Activated CD4-positive, alpha-beta T cell treated with anti-CD3 and anti-CD28 coated beads, Interleukin-2, amount 10 ng/mL, durations not matched to agents 24 days and 14 days (primary cell): Measurements from ENCODE around the gene NRN1. TPM values are rescaled to one million over a fixed set of nuclear protein-coding genes. Genes with fewer than 3 reads are reported as not detected.
"Not testable (repeated sequence)": the region's sequence is repeated elsewhere in the genome, so short reads cannot be mapped to it uniquely, and the experiment has no call there.

Source experiments
- DNase-seq: peaks from one replicate; pipeline ENCODE4 v3.0.0; 2022
- H3K27ac Mint-ChIP-seq: one replicate; pipeline ENCODE4 v1.8.0; 2022; ENCODE audit warnings: mild to moderate bottlenecking, mixed read lengths
- H3K27me3 Mint-ChIP-seq: one replicate; pipeline ENCODE4 v1.8.0; 2022; ENCODE audit warnings: mixed read lengths
- H3K36me3 Mint-ChIP-seq: one replicate; pipeline ENCODE4 v1.8.0; 2022; ENCODE audit warnings: low read depth, mild to moderate bottlenecking, mixed read lengths
- H3K4me1 Mint-ChIP-seq: one replicate; pipeline ENCODE4 v1.8.0; 2021; ENCODE audit warnings: mixed read lengths
- H3K4me3 Mint-ChIP-seq: one replicate; pipeline ENCODE4 v1.8.0; 2022; ENCODE audit warnings: mild to moderate bottlenecking, moderate library complexity, mixed read lengths
- H3K9me3 Mint-ChIP-seq: one replicate; pipeline ENCODE4 v1.8.0; 2021; ENCODE audit warnings: mixed read lengths
- intact Hi-C: fragments of 100-400 bp; cut with micrococcal nuclease; formaldehyde crosslinking; loops from one replicate; pipeline ENCODE4 v1.15.1; 2023
- total RNA-seq: library from RNA; stranded (reverse); gene quantifications from 2 replicates; pipeline ENCODE4 v1.2.3, GENCODE V29; 2022

NRN1 gene, protein sequence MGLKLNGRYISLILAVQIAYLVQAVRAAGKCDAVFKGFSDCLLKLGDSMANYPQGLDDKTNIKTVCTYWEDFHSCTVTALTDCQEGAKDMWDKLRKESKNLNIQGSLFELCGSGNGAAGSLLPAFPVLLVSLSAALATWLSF
- 4.0 and 4.8 TPM in 2 replicates for total RNA-seq

DNA sequence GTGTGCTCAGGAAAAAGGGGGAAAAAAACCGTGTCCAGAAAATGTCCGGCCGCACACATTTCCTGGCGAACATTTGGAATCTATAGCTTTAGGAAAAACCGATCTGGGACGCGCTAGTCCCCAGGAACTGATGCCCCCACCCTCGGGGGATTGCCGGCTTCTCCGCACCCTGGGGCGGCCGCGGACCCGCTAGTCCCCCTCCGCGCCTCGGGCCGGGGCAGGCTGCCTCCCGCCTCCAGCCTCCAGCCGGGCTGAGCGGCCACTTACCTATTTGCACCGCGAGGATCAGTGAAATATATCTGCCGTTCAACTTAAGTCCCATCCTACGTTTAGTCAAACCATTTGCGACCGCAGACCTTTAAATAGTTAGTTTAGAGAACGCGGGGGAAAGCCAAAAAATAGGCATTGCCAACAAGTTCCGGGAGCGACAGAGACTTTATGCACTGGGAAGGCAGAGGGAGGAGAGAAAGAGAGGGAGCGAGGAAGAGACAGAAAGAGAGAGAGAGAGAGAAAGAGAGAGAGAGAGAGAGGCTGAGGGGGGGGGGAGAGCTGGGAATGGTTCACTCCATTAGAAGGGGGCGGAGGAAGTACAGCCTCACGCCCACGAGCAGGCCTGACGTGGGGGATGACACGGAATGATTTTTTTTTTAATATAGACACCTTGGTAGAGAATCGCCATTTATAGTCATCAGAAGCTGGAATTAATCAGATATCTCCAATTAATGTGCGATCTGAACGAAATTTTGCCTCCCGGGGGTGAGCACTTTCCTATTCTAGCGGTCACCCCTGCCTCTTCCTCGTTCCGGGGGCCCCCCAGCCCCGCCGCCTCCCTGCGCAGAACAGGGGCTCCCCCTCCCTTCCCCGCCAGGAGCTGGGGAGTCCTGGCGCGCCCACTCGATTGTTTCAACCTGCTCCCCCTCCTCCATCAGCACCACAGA lies at the start of gene NRN1:
Gene NRN1 (minus strand): TSS at position 498 of the 938 bp plus-strand sequence. CDS start 176 bp downstream, at position 322.
- intact Hi-C loops: loop anchor here (5.0 to 10.0 kb wide), 2 partner anchors 541 to 922 kb away; partner anchors contain the start of gene PPP1R3G
- H3K36me3 Mint-ChIP-seq: peaks cover 13% of the 10 kb centered on the region
- peaks cover 17% of the 10 kb centered on the region for H3K9me3 Mint-ChIP-seq
- H3K27me3 Mint-ChIP-seq: peaks cover 73% of the 10 kb centered on the region
- peak within 1 kb of the TSS; percentile 74 for H3K4me3 Mint-ChIP-seq
- DNase-seq: no peak
- H3K4me1 Mint-ChIP-seq: peaks cover 43% of the 10 kb centered on the region
- peak within 1 kb of the TSS; percentile 84 for H3K27ac Mint-ChIP-seq

DNA sequence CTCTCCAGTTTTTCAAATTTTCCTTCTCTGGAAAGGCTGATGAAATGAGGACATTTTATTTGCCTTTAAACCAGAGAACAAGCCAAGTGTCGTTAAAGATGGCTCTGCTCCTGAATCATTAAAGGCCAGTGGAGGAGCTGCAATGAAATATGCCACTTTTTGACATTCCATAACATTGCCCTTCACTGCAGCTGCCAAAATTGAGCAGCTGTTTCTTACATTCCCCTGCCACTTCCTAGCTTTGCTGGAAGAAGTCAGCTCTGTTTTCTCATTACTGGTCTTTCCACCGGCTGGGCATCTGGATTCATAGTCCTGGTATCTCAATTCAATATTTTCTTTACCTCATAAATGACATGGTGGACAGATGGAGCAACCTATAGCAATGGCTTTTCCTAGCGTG lies 45.5 kb upstream of the NRN1 start:
- H3K4me3 Mint-ChIP-seq: no peak overlapping the region
- H3K27me3 Mint-ChIP-seq: peaks cover 14% of the 10 kb centered on the region
- no peaks in the 10 kb centered on the region for H3K4me1 Mint-ChIP-seq
- H3K36me3 Mint-ChIP-seq: no peaks in the 10 kb centered on the region
- no peaks in the 10 kb centered on the region for H3K9me3 Mint-ChIP-seq
- no peak overlapping the region for H3K27ac Mint-ChIP-seq
- intact Hi-C loops: no loop called here
- no peak for DNase-seq

DNA sequence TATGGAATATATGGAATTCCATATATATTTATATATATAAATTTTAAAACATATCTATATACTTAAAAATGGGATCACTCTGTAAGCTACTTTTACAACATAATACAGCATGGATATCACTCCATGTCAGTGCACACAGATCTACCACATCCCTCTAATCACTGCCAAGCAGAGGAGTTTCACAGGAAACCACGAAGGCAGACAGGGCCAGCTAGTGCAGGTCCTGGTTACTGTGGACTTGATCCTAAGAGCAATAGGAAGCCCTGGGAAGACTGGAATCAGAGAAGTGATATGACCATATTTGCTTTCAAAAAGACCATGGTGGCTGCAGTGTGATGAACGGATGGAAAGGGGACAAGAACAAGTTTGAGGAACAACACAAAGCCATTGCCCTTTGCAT lies 40.0 kb upstream of the NRN1 start:
- H3K4me1 Mint-ChIP-seq: no peaks in the 10 kb centered on the region
- intact Hi-C loops: no loop called here
- no peak for DNase-seq
- H3K4me3 Mint-ChIP-seq: no peak overlapping the region
- no peak overlapping the region for H3K27ac Mint-ChIP-seq
- peaks cover 7% of the 10 kb centered on the region for H3K27me3 Mint-ChIP-seq
- no peaks in the 10 kb centered on the region for H3K9me3 Mint-ChIP-seq
- no peaks in the 10 kb centered on the region for H3K36me3 Mint-ChIP-seq

DNA sequence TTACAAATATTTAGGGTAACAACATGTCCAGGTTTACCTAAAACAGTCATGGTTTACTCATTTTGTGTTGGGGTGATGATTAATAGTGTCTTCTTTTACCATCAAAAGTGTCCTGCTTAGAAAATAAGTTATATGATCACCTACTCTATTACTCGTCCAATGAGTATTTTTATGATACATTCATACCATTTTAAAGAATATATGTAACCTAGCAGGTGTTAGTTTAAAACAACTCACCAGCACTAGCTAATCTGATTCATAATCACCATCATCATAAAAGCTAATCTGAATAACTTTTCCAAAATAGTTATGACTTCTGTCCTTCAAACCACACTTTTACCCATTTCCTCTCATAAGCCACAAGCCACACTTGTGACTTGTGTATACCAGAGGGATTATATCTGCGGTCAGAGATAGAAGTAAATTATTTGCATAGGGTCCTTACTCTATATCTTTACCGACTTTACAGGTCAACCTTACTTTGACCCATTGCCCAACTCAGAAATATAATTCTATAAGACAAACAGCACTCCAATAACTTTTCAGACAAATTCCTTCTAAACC lies 33.3 kb upstream of the NRN1 start:
- Mint-ChIP-seq H3K9me3 (no peaks in the 10 kb centered on the region), H3K4me1 (no peaks in the 10 kb centered on the region), H3K27me3 (peaks cover 12% of the 10 kb centered on the region), H3K4me3 (no peak overlapping the region), H3K27ac (no peak overlapping the region), H3K36me3 (no peaks in the 10 kb centered on the region)
- DNase-seq: no peak
- intact Hi-C loops: no loop called here

DNA sequence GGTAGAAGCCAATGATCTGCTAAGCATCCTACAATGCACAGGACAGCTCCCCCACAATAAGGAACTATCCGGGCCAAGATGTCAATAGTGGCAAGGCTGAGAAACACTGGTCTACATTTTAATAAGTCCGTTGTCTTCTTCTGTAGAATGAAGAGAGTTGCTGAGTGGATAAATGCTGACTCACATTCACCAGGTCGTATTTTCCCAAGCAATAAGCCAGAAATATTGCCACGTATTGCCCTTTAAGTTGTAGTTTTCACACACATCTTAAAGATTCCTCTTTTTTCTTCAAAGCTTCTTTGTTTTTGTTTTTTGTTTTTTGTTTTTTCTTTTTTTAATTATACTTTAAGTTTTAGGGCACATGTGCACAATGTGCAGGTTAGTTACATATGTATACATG lies 30.5 kb upstream of the NRN1 start:
- Mint-ChIP-seq H3K27me3 (peaks cover 13% of the 10 kb centered on the region), H3K27ac (no peak overlapping the region), H3K4me1 (no peaks in the 10 kb centered on the region), H3K9me3 (no peaks in the 10 kb centered on the region), H3K36me3 (no peaks in the 10 kb centered on the region), H3K4me3 (no peak overlapping the region)
- no peak for DNase-seq
- intact Hi-C loops: no loop called here

DNA sequence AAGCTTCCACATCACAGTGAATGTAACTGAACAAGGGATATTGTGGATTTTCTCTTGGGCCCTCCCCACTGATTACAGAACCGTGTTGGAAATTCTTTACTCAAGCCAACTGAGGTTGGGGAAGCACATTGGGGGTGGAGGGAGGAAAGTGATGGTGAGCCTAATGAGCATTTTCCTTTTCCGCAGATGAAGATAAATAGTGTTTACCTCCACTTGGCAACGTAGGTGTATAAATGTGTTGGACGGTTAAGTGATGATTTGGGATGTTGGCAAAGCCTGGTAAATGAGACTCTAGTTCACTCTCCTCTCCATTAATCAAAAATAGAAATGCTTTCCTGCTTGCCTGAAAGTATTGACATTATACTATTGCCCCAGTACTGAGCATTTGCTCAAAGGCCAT lies 27.1 kb upstream of the NRN1 start:
- intact Hi-C loops: no loop called here
- H3K9me3 Mint-ChIP-seq: no peaks in the 10 kb centered on the region
- H3K36me3 Mint-ChIP-seq: no peaks in the 10 kb centered on the region
- H3K4me3 Mint-ChIP-seq: no peak overlapping the region
- no peaks in the 10 kb centered on the region for H3K4me1 Mint-ChIP-seq
- H3K27ac Mint-ChIP-seq: no peak overlapping the region
- peaks cover 1% of the 10 kb centered on the region for H3K27me3 Mint-ChIP-seq
- no peak for DNase-seq

DNA sequence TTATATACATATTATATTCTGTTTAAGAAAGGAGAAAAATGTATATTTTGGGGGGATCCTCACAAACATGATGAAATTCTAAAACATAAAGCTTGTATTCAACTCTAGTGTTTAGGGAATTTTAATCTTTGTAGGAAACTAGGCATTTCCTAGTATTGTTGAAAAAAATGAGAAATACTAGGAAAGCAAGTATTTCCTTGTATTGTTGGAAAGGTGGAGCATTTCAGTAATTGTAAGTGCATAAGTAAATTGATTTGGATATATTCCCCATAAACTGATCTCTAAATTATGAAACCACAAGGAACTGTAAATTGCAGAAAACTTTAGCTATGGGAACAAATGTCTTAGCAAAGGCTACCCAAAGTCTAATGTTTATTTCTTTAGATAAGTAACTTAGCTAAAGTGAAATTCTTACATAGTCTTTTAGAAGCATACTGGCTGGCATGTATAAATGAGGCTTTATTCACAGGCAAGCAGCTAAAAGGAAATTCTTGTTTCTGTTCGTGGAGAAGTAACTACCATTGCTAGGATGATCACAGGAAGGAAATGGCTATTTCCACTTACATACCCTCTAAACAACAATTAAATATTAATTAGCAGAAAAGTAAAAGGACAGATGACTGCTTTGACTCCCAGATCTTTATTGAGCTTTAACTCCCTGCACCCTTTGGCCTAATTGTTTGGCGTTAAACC lies 19.9 kb upstream of the NRN1 start:
- no peak for DNase-seq
- H3K4me1 Mint-ChIP-seq: no peaks in the 10 kb centered on the region
- no peaks in the 10 kb centered on the region for H3K9me3 Mint-ChIP-seq
- intact Hi-C loops: no loop called here
- no peak overlapping the region for H3K4me3 Mint-ChIP-seq
- no peak overlapping the region for H3K27ac Mint-ChIP-seq
- H3K27me3 Mint-ChIP-seq: peaks cover 9% of the 10 kb centered on the region
- no peaks in the 10 kb centered on the region for H3K36me3 Mint-ChIP-seq

DNA sequence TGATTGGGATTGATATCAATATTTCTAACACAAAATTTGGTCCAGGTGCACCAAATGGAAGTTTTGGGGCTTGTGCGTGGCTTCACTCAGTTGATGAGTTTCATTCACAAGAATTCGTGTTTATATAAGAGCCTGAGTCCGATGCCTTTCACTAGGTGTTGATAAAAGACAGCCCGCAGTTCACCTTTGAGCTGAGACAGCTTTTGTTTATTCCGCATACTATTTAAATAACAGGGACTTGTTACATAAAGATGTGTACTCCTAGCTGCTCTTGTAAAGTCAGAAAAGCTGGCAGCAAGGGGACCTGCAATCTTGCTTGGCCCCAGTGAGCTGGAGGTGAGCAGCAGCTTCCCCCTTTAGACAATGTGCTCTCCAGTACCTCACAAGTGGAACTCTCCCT lies 19.0 kb upstream of the NRN1 start:
- H3K36me3 Mint-ChIP-seq: no peaks in the 10 kb centered on the region
- intact Hi-C loops: no loop called here
- H3K4me3 Mint-ChIP-seq: no peak overlapping the region
- H3K9me3 Mint-ChIP-seq: no peaks in the 10 kb centered on the region
- H3K4me1 Mint-ChIP-seq: no peaks in the 10 kb centered on the region
- H3K27ac Mint-ChIP-seq: no peak overlapping the region
- no peak for DNase-seq
- H3K27me3 Mint-ChIP-seq: peaks cover 12% of the 10 kb centered on the region

DNA sequence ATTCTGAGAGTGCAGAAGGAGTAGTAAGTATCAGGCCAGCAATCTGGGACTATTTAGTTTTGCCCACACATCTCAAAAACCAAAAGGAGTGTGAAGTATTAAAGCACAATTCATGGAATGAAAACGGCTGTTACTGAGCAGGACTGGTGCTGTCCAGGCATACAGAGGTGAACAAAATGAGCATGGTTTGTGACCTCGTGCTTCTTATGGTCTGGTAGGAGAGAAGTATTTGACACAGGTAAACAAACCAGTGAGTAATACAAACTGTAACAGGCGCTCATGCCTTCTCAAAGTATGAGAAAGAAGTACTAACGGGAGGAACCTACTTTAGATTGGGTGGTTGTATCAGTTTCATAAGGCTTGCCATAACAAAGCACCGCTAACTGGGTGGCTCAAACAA lies 17.5 kb upstream of the NRN1 start:
- Mint-ChIP-seq H3K36me3 (no peaks in the 10 kb centered on the region), H3K4me3 (no peak overlapping the region), H3K9me3 (no peaks in the 10 kb centered on the region), H3K4me1 (no peaks in the 10 kb centered on the region), H3K27ac (no peak overlapping the region), H3K27me3 (peaks cover 20% of the 10 kb centered on the region)
- DNase-seq: no peak
- intact Hi-C loops: no loop called here

DNA sequence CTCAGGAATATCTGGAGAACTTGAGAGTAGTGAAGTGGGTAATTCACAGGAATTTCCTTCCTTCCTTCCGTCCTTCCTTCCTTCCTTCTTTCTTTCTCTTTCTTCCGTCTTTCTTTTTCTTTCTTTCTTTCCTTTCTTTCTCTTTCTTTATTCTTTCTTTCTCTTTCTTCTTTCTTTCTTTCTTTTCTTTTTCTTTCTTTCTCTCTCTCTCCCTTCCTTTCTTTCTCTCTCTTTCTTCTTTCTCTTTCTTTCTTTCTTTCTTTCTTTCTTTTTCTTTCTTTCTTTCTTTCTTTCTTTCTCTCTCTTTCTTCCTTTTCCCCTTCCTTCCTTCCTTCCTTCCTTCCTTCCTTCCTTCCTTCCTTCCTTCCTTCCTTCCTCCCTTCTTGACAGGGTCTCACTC lies 16.1 kb upstream of the NRN1 start:
- H3K36me3 Mint-ChIP-seq, DNase-seq, intact Hi-C loops, H3K4me1 Mint-ChIP-seq, H3K27ac Mint-ChIP-seq, H3K9me3 Mint-ChIP-seq, H3K4me3 Mint-ChIP-seq: not testable (repeated sequence)
- H3K27me3 Mint-ChIP-seq: peaks cover 27% of the 10 kb centered on the region

DNA sequence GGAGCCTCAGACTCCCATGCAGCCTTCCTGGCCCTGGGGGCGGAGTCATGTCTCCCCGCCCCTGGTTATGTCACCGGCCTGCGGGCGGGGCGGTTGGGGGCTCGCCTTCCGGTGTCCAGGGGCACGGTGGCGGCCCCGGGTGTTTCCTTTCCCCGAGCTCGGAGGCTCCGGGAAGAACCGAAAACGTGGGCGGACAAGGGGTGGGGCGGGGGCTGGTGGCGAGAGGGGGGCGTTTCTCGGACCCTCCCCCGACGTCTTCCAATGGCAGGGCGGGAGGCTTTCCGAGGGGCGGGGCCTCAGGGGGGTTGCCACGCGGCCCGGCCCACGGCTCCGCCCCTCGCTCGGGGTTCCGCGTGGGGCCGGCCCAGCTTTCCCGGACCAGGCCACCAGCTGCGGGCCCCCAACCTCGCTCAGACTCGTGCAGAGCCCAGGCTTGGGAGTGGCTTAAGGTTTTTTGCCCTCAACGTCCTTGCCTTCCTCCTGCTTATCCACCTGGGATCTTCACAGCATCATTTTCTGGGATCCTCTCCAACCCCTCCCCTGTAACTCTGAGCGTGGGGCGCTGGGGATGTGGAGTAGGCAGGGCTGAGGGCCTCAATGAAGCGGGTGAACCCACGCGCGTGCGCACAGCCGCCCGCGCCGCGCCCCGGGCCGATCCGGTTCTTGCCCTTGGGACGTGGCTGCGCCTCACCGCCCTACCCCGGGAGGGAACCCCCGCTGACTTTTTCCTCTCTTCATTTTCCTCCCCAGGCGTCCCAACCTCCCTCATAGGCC lies 2.1 kb upstream of the NRN1 start:
- H3K4me1 Mint-ChIP-seq: peaks cover 36% of the 10 kb centered on the region
- peaks cover 17% of the 10 kb centered on the region for H3K9me3 Mint-ChIP-seq
- H3K27ac Mint-ChIP-seq: peak overlapping the region; percentile 73
- peaks cover 74% of the 10 kb centered on the region for H3K27me3 Mint-ChIP-seq
- DNase-seq: peak; percentile 89
- H3K4me3 Mint-ChIP-seq: peak overlapping the region; percentile 74
- intact Hi-C loops: loop anchor here (1.0 to 10.0 kb wide), 4 partner anchors 12 to 924 kb away; partner anchors contain the start of gene PPP1R3G
- peaks cover 10% of the 10 kb centered on the region for H3K36me3 Mint-ChIP-seq

DNA sequence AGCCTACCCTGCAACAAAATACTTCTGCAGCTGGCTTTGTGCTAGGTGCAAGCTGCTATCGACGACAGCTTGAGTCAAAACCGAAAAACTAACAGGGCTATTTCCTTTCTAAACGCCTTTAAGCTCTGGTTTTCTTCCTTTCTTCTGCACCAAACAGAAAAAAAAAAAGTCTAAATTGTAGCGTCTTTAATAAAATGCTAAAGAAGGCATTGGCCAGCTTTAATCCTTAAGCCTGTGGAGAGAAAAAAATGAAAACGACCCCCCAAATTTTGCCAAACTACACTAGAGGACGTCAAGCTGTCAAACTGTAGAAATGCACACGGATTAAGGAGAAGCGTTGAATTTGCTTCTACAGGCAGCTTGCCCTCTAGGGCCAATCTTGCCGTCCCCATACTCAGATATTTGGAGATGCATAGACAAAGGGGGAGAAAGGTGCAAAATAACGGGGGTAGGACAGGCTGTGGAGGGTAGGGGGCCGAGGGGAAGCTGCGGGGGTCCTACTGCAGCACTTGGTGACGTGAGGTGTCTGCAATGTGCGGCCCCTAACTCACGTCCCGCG lies 1.4 kb upstream of the NRN1 start:
- Mint-ChIP-seq H3K4me1 (peaks cover 37% of the 10 kb centered on the region), H3K27me3 (peaks cover 72% of the 10 kb centered on the region), H3K36me3 (peaks cover 10% of the 10 kb centered on the region), H3K27ac (peak overlapping the region; percentile 73), H3K9me3 (peaks cover 17% of the 10 kb centered on the region), H3K4me3 (peak overlapping the region; percentile 74)
- no peak for DNase-seq
- intact Hi-C loops: loop anchor here (1.0 to 10.0 kb wide), 4 partner anchors 11 to 923 kb away; partner anchors contain the start of gene PPP1R3G
